Measurements from ENCODE around the gene YPEL5. TPM values are rescaled to one million over a fixed set of nuclear protein-coding genes. Genes with fewer than 3 reads are reported as not detected.

The YPEL5 gene
- total RNA-seq, 6 donors from 2014 or later: 51.9 to 107 (median 85.8) TPM

- 91 to 92% methylated on average over 13 of the region's 13 CpGs for WGBS, 2 donors
- no peak for DNase-seq
- H3K4me1 ChIP-seq: no peaks in the 10 kb centered on the region
- H3K27ac ChIP-seq: no peak overlapping the region
- TF ChIP-seq EP300 (IDR thresholded peaks at IDR 0.05) (no peak), POLR2A (IDR thresholded peaks at IDR 0.05) (no peak), POLR2AphosphoS5 (IDR thresholded peaks at IDR 0.05) (no peak), CTCF (IDR thresholded peaks at IDR 0.05) (no peak)
- no peaks in the 10 kb centered on the region for H3K27me3 ChIP-seq
- H3K9me3 ChIP-seq: no peaks in the 10 kb centered on the region
- H3K4me3 ChIP-seq: no peak overlapping the region
- ATAC-seq (ENCODE audit: low FRiP score in 2 of 2): no peak
- no peaks in the 10 kb centered on the region for H3K36me3 ChIP-seq
These were observed 46.4 kb downstream of the YPEL5 start for GRCh38 chr2:30193104-30193681.

DNA sequence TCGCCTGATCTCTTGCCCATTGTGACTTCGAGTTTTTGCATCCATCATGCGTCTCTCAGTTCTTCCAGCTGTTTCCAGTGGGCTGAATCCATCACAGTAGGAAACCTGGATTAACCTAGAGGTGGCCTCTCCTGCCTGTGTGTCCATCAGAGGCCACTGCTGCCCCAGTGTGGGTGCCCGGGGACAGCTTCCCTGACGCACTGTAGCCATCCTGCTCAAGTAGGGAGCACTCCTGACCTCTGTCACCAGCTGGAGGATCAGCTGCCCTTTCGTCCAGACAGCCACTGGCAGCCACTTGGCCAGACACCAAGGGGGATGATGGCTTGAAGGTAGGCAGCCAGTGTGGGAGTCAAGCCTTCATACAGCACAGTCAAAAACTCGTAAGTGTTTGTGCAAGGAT, 47.6 kb downstream of the YPEL5 start:
- Histone ChIP-seq H3K27ac (no peak overlapping the region), H3K4me3 (no peak overlapping the region), H3K27me3 (no peaks in the 10 kb centered on the region), H3K4me1 (no peaks in the 10 kb centered on the region), H3K9me3 (no peaks in the 10 kb centered on the region), H3K36me3 (no peaks in the 10 kb centered on the region)
- TF ChIP-seq CTCF (IDR thresholded peaks at IDR 0.05) (no peak), EP300 (IDR thresholded peaks at IDR 0.05) (no peak)
- WGBS, 2 donors: 73 to 80% methylated on average over 4 to 7 of the region's 7 CpGs
- DNase-seq (no peak), ATAC-seq (ENCODE audit: low FRiP score in 2 of 2) (no peak)

DNA sequence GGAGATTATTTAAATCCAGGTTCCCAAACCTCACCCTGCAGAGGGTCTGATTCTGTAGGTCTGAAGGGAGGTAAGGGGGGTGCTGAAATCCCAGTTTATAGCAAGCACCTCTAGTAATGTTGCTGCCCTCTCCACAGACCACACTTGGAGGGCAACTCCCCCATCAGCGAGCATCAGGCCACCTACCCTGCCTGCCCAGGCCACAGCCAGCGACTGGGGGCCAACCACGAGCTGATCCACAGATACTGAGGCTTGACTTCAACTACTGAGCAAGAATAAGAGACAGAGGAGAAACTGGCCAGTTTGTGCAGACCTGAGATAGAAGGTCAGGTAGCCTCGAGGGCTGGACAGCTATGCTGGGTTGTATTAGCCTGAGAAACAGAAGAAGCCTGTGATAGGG, 48.2 kb downstream of the YPEL5 start:
- ATAC-seq (ENCODE audit: low FRiP score in 2 of 2): no peak
- Histone ChIP-seq H3K9me3 (no peaks in the 10 kb centered on the region), H3K27ac (no peak overlapping the region), H3K4me1 (no peaks in the 10 kb centered on the region), H3K36me3 (no peaks in the 10 kb centered on the region), H3K4me3 (no peak overlapping the region), H3K27me3 (no peaks in the 10 kb centered on the region)
- no peak for DNase-seq
- no peak for TF ChIP-seq CTCF (IDR thresholded peaks at IDR 0.05)
- TF ChIP-seq EP300 (IDR thresholded peaks at IDR 0.05): no peak
- no peak for TF ChIP-seq POLR2AphosphoS5 (IDR thresholded peaks at IDR 0.05)
- no peak for TF ChIP-seq POLR2A (IDR thresholded peaks at IDR 0.05)
- WGBS, 2 donors: 64 to 78% methylated on average over 4 of the region's 4 CpGs

DNA sequence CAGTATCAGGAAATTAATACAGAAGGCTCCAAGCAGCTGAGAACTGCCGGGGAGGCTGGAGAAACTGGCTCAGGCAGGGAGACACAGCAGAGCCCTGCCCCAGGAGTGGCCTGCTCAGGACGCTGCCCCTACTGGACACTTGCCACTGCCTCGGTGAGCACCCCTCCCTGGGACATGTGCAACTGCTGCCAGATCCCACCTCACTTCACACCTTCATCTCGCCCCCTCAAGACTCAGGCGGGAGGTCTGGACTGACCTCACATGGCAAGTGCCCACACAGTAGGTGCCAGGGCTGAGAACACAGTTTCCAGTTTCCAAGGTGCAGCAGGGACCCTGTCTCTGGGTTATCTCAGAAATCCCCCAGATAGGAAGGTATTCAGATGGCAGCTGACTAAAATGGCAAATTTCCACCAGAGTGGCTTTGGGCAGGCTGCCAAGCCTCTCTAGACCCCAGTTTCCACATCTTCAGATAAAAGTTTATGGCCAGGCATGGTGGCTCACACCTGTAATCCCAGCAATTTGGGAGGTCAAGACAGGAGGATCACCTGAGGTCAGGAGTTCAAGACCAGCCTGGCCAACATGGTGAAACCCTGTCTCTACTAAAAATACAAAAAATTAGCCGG, 50.9 kb downstream of the YPEL5 start:
- Histone ChIP-seq H3K4me3 (no peak overlapping the region), H3K9me3 (no peaks in the 10 kb centered on the region), H3K27ac (no peak overlapping the region), H3K36me3 (no peaks in the 10 kb centered on the region), H3K4me1 (peaks cover 0 to 8% (median 4%) of the 10 kb centered on the region in 4 donors), H3K27me3 (no peaks in the 10 kb centered on the region)
- no peak for ATAC-seq (ENCODE audit: low FRiP score in 2 of 2)
- 75 to 81% methylated on average over 4 to 6 of the region's 6 CpGs for WGBS, 2 donors
- no peak for DNase-seq
- TF ChIP-seq CTCF (IDR thresholded peaks at IDR 0.05): no peak
- no peak for TF ChIP-seq POLR2AphosphoS5 (IDR thresholded peaks at IDR 0.05)
- TF ChIP-seq EP300 (IDR thresholded peaks at IDR 0.05): no peak
- no peak for TF ChIP-seq POLR2A (IDR thresholded peaks at IDR 0.05)

- Histone ChIP-seq H3K36me3 (no peaks in the 10 kb centered on the region), H3K9me3 (no peaks in the 10 kb centered on the region), H3K27me3 (no peaks in the 10 kb centered on the region), H3K27ac (peak overlapping the region in 3 of 4 donors; percentile 5 to 23 (median 21)), H3K4me3 (no peak overlapping the region), H3K4me1 (peaks cover 2 to 28% (median 16%) of the 10 kb centered on the region in 4 donors)
- WGBS, 2 donors: 38 to 41% methylated on average over 1 of the region's 1 CpG
- peak in 1 of 2 donors; percentile 80 for ATAC-seq (ENCODE audit: low FRiP score in 2 of 2)
- no peak for DNase-seq
- no peak for TF ChIP-seq POLR2A (IDR thresholded peaks at IDR 0.05)
- no peak for TF ChIP-seq POLR2AphosphoS5 (IDR thresholded peaks at IDR 0.05)
- no peak for TF ChIP-seq CTCF (IDR thresholded peaks at IDR 0.05)
- no peak for TF ChIP-seq EP300 (IDR thresholded peaks at IDR 0.05)
These were observed 55.2 kb downstream of the YPEL5 start for GRCh38 chr2:30201990-30202389.

Data from upper lobe of left lung (tissue), 6 donors.